ENCODE results near the gene PIK3C3.

The PIK3C3 gene

GRCh38 chr18:42018831-42019230, 63.8 kb downstream of the PIK3C3 start:
- no peaks in the 10 kb centered on the region for H3K4me1 ChIP-seq
- TF ChIP-seq CTCF (IDR thresholded peaks at IDR 0.05; ENCODE audit: low read depth, low read length) = no peak
- H3K27me3 ChIP-seq = no peaks in the 10 kb centered on the region
- no peaks in the 10 kb centered on the region for H3K36me3 ChIP-seq
- DNase-seq = no peak
- no peaks in the 10 kb centered on the region for H3K9me3 ChIP-seq
- no peak overlapping the region for H3K4me3 ChIP-seq (ENCODE audit: low read depth, low read length)

- Histone ChIP-seq H3K4me1 (no peaks in the 10 kb centered on the region), H3K9me3 (no peaks in the 10 kb centered on the region), H3K4me3 (ENCODE audit: low read depth, low read length) (no peak overlapping the region), H3K27me3 (no peaks in the 10 kb centered on the region), H3K36me3 (no peaks in the 10 kb centered on the region)
- no peak for TF ChIP-seq CTCF (IDR thresholded peaks at IDR 0.05; ENCODE audit: low read depth, low read length)
- DNase-seq = no peak
These were observed 69.1 kb downstream of the PIK3C3 start for GRCh38 chr18:42024131-42024530.

GRCh38 chr18:42025491-42025890, 70.5 kb downstream of the PIK3C3 start:
- Histone ChIP-seq H3K4me1 (no peaks in the 10 kb centered on the region), H3K4me3 (ENCODE audit: low read depth, low read length) (no peak overlapping the region), H3K27me3 (no peaks in the 10 kb centered on the region), H3K36me3 (no peaks in the 10 kb centered on the region), H3K9me3 (no peaks in the 10 kb centered on the region)
- DNase-seq = no peak
- TF ChIP-seq CTCF (IDR thresholded peaks at IDR 0.05; ENCODE audit: low read depth, low read length) = no peak

- Histone ChIP-seq H3K36me3 (no peaks in the 10 kb centered on the region), H3K9me3 (no peaks in the 10 kb centered on the region), H3K4me3 (ENCODE audit: low read depth, low read length) (no peak overlapping the region), H3K27me3 (no peaks in the 10 kb centered on the region), H3K4me1 (no peaks in the 10 kb centered on the region)
- no peak for TF ChIP-seq CTCF (IDR thresholded peaks at IDR 0.05; ENCODE audit: low read depth, low read length)
- no peak for DNase-seq
These were observed 71.1 kb downstream of the PIK3C3 start for GRCh38 chr18:42025974-42026625.

- DNase-seq = peak; percentile 16
- H3K4me3 ChIP-seq (ENCODE audit: low read depth, low read length) = no peak overlapping the region
- H3K9me3 ChIP-seq = no peaks in the 10 kb centered on the region
- H3K4me1 ChIP-seq = no peaks in the 10 kb centered on the region
- TF ChIP-seq CTCF (IDR thresholded peaks at IDR 0.05; ENCODE audit: low read depth, low read length) = peak; percentile 73
- no peaks in the 10 kb centered on the region for H3K36me3 ChIP-seq
- no peaks in the 10 kb centered on the region for H3K27me3 ChIP-seq
These were observed 73.3 kb downstream of the PIK3C3 start for GRCh38 chr18:42028247-42028832.

- Histone ChIP-seq H3K27me3 (no peaks in the 10 kb centered on the region), H3K9me3 (no peaks in the 10 kb centered on the region), H3K4me1 (no peaks in the 10 kb centered on the region), H3K36me3 (no peaks in the 10 kb centered on the region), H3K4me3 (ENCODE audit: low read depth, low read length) (no peak overlapping the region)
- no peak for DNase-seq
- TF ChIP-seq CTCF (IDR thresholded peaks at IDR 0.05; ENCODE audit: low read depth, low read length) = no peak
These were observed 74.1 kb downstream of the PIK3C3 start for GRCh38 chr18:42029092-42029491.

Measured in BE2C (cell line).